ENCODE data around the gene TMEM138. TPM values are rescaled to one million over a fixed set of nuclear protein-coding genes. Genes with fewer than 3 reads are reported as not detected.
"Not testable (repeated sequence)": the region's sequence is repeated elsewhere in the genome, so short reads cannot be mapped to it uniquely, and the experiment has no call there.

Gene TMEM138
- total and polyA plus RNA-seq, 4 donors: 13.5 to 39.6 (median 24.2) TPM

DNA sequence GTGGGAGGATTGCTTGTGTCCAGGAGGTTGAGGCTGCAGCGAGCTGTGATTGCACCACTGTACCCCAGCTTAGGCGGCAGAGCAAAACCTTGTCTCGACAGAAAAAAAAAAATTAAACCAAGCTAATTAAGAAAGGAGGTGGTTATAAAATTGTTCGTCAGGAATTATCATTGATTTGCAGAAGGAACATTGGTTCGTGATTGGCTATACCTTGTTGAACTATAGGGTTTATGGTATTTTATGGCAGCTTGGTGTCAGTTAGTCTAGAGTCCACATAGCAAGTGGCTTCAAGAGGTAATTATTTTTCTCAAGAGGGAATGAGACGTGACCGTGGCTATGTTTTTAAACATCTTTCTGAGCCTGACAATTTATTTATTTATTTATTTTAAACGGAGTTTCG is 18.7 kb downstream of the TMEM138 start:
- H3K27me3 ChIP-seq (ENCODE audit: control insufficient read depth in 4 of 4, insufficient read depth in 4 of 4, low read length in 3 of 4): no peaks in the 10 kb centered on the region
- WGBS: 92% methylated on average over 9 of the region's 9 CpGs
- no peaks in the 10 kb centered on the region for H3K36me3 ChIP-seq (ENCODE audit: control insufficient read depth in 4 of 4, insufficient read depth in 3 of 4, low read depth in 1 of 4, low read length in 3 of 4)
- H3K4me1 ChIP-seq (ENCODE audit: control insufficient read depth in 4 of 4, insufficient read depth in 4 of 4, low read length in 3 of 4): peaks cover 4 to 20% (median 13%) of the 10 kb centered on the region in 4 donors
- no peak overlapping the region for H3K4me3 ChIP-seq (ENCODE audit: low read depth in 1 of 3, low read length in 3 of 3)
- H3K9ac ChIP-seq (ENCODE audit: low read depth in 1 of 2, low read length in 2 of 2): no peak overlapping the region
- no peak overlapping the region for H3K27ac ChIP-seq (ENCODE audit: low read depth in 1 of 2, low read length in 2 of 2)
- no peak for DNase-seq (ENCODE audit: low spot score)
- TF ChIP-seq, protein P1, sequence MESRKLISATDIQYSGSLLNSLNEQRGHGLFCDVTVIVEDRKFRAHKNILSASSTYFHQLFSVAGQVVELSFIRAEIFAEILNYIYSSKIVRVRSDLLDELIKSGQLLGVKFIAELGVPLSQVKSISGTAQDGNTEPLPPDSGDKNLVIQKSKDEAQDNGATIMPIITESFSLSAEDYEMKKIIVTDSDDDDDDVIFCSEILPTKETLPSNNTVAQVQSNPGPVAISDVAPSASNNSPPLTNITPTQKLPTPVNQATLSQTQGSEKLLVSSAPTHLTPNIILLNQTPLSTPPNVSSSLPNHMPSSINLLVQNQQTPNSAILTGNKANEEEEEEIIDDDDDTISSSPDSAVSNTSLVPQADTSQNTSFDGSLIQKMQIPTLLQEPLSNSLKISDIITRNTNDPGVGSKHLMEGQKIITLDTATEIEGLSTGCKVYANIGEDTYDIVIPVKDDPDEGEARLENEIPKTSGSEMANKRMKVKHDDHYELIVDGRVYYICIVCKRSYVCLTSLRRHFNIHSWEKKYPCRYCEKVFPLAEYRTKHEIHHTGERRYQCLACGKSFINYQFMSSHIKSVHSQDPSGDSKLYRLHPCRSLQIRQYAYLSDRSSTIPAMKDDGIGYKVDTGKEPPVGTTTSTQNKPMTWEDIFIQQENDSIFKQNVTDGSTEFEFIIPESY (IDR thresholded peaks at IDR 0.05): no peak
- TF ChIP-seq EGR1 (IDR thresholded peaks at IDR 0.05; ENCODE audit: low read depth in 2 of 2): no peak
- no peak for TF ChIP-seq TAF1 (conservative IDR thresholded peaks at IDR 0.05)
- no peak for TF ChIP-seq FOXA2 (IDR thresholded peaks at IDR 0.05)
- TF ChIP-seq RAD21 (IDR thresholded peaks at IDR 0.05): no peak
- TF ChIP-seq, protein P2, sequence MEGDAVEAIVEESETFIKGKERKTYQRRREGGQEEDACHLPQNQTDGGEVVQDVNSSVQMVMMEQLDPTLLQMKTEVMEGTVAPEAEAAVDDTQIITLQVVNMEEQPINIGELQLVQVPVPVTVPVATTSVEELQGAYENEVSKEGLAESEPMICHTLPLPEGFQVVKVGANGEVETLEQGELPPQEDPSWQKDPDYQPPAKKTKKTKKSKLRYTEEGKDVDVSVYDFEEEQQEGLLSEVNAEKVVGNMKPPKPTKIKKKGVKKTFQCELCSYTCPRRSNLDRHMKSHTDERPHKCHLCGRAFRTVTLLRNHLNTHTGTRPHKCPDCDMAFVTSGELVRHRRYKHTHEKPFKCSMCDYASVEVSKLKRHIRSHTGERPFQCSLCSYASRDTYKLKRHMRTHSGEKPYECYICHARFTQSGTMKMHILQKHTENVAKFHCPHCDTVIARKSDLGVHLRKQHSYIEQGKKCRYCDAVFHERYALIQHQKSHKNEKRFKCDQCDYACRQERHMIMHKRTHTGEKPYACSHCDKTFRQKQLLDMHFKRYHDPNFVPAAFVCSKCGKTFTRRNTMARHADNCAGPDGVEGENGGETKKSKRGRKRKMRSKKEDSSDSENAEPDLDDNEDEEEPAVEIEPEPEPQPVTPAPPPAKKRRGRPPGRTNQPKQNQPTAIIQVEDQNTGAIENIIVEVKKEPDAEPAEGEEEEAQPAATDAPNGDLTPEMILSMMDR (IDR thresholded peaks at IDR 0.05; ENCODE audit: low read depth, low read length, missing input control): no peak
- no peak for TF ChIP-seq FOXA1 (IDR thresholded peaks at IDR 0.05)
- TF ChIP-seq, protein P3, sequence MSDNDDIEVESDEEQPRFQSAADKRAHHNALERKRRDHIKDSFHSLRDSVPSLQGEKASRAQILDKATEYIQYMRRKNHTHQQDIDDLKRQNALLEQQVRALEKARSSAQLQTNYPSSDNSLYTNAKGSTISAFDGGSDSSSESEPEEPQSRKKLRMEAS (IDR thresholded peaks at IDR 0.05): no peak
- H3K9me3 ChIP-seq (ENCODE audit: control insufficient read depth in 4 of 4, low read length in 3 of 4): no peaks in the 10 kb centered on the region

DNA sequence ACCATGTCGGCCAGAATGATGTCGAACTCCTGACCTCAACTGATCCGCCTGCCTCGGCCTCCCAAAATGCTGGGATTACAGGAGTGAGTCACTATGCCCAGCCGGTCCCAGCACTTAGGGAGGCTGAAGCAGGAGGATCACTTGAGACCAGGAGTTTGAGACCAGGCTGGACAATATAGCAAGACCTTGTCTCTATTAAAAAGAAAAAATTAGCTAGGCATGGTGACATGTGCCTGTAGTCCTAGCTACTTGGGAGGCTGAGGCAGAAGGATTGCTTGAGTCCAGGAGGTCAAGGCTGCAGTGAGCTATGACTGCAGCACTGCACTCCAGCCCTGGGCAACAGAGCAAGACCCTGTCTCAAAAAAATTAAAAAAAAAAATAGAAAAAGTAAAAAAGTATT is 21.7 kb downstream of the TMEM138 start:
- not testable (repeated sequence) for H3K4me3 ChIP-seq (ENCODE audit: low read depth in 1 of 3, low read length in 3 of 3); H3K9me3 ChIP-seq (ENCODE audit: control insufficient read depth in 4 of 4, low read length in 3 of 4); H3K27ac ChIP-seq (ENCODE audit: low read depth in 1 of 2, low read length in 2 of 2); H3K27me3 ChIP-seq (ENCODE audit: control insufficient read depth in 4 of 4, insufficient read depth in 4 of 4, low read length in 3 of 4); H3K9ac ChIP-seq (ENCODE audit: low read depth in 1 of 2, low read length in 2 of 2); DNase-seq (ENCODE audit: low spot score); H3K36me3 ChIP-seq (ENCODE audit: control insufficient read depth in 4 of 4, insufficient read depth in 3 of 4, low read depth in 1 of 4, low read length in 3 of 4)
- 95% methylated on average over 5 of the region's 5 CpGs for WGBS
- peaks cover 4 to 13% (median 11%) of the 10 kb centered on the region in 4 donors for H3K4me1 ChIP-seq (ENCODE audit: control insufficient read depth in 4 of 4, insufficient read depth in 4 of 4, low read length in 3 of 4)

DNA sequence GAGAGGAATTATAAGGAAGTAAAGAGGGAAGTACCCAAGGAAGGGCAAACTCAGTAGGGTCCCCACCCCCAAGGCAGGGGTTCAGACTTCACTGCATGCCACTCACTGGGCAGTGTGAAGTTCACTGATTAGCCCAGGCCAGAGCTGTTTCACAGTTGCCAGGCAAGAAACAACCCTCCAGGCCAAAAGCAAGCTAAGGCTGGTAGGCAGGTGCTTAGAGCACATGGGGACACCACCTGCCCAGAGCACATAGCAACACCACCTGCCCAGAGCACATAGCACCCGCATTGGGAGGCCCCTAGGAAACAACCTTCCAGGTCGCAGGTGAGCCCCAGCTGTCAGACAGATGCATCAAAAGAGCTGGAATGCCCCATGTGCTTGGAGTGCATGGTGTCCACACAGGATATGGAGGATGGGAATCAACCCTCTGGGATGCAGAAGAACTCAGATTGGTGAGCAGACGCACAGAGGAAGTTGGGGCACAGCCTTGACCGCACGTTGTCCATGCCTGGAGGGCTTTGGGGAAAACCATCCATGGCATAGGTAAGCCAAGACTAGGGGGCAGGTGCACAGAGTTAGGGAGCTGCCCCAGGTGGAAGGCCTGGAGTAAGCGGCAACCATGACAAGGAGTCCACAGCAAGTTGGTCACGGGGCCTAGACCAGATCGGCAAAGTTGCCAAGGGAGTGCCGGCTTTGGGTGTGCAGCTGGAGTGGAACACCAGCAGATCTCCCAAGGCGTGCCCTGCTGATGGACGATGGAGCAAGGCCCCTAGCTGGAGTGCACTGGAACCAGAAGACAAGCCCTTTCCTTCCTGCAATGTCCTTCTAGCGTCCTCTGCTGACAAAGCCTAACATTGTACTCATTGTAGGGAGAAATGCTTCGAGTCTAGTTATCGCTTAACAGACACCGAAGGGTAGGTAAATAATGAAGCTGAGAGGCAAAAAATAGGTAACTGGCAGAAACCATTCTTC is 22.4 kb downstream of the TMEM138 start:
- no peak overlapping the region for H3K9ac ChIP-seq (ENCODE audit: low read depth in 1 of 2, low read length in 2 of 2)
- no peaks in the 10 kb centered on the region for H3K27me3 ChIP-seq (ENCODE audit: control insufficient read depth in 4 of 4, insufficient read depth in 4 of 4, low read length in 3 of 4)
- H3K9me3 ChIP-seq (ENCODE audit: control insufficient read depth in 4 of 4, low read length in 3 of 4): no peaks in the 10 kb centered on the region
- H3K36me3 ChIP-seq (ENCODE audit: control insufficient read depth in 4 of 4, insufficient read depth in 3 of 4, low read depth in 1 of 4, low read length in 3 of 4): no peaks in the 10 kb centered on the region
- DNase-seq (ENCODE audit: low spot score): no peak
- no peak overlapping the region for H3K4me3 ChIP-seq (ENCODE audit: low read depth in 1 of 3, low read length in 3 of 3)
- no peak overlapping the region for H3K27ac ChIP-seq (ENCODE audit: low read depth in 1 of 2, low read length in 2 of 2)
- TF ChIP-seq, protein P2 (IDR thresholded peaks at IDR 0.05; ENCODE audit: low read depth, low read length, missing input control): peak; percentile 31
- TF ChIP-seq RAD21 (IDR thresholded peaks at IDR 0.05) (peak; percentile 54 to 76), SP1 (IDR thresholded peaks at IDR 0.05) (no peak), FOXA1 (IDR thresholded peaks at IDR 0.05) (no peak), HNF4A (conservative IDR thresholded peaks at IDR 0.05) (peak in 1 of 2 donors; percentile 12)
- TF ChIP-seq, protein P4, sequence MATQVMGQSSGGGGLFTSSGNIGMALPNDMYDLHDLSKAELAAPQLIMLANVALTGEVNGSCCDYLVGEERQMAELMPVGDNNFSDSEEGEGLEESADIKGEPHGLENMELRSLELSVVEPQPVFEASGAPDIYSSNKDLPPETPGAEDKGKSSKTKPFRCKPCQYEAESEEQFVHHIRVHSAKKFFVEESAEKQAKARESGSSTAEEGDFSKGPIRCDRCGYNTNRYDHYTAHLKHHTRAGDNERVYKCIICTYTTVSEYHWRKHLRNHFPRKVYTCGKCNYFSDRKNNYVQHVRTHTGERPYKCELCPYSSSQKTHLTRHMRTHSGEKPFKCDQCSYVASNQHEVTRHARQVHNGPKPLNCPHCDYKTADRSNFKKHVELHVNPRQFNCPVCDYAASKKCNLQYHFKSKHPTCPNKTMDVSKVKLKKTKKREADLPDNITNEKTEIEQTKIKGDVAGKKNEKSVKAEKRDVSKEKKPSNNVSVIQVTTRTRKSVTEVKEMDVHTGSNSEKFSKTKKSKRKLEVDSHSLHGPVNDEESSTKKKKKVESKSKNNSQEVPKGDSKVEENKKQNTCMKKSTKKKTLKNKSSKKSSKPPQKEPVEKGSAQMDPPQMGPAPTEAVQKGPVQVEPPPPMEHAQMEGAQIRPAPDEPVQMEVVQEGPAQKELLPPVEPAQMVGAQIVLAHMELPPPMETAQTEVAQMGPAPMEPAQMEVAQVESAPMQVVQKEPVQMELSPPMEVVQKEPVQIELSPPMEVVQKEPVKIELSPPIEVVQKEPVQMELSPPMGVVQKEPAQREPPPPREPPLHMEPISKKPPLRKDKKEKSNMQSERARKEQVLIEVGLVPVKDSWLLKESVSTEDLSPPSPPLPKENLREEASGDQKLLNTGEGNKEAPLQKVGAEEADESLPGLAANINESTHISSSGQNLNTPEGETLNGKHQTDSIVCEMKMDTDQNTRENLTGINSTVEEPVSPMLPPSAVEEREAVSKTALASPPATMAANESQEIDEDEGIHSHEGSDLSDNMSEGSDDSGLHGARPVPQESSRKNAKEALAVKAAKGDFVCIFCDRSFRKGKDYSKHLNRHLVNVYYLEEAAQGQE (IDR thresholded peaks at IDR 0.05): no peak
- WGBS: 75% methylated on average over 15 of the region's 15 CpGs
- H3K4me1 ChIP-seq (ENCODE audit: control insufficient read depth in 4 of 4, insufficient read depth in 4 of 4, low read length in 3 of 4): peaks cover 0 to 11% (median 7%) of the 10 kb centered on the region in 4 donors
